ENCODE results near the gene XCL2.
"Not testable (repeated sequence)": the region's sequence is repeated elsewhere in the genome, so short reads cannot be mapped to it uniquely, and the experiment has no call there.

Gene XCL2

DNA sequence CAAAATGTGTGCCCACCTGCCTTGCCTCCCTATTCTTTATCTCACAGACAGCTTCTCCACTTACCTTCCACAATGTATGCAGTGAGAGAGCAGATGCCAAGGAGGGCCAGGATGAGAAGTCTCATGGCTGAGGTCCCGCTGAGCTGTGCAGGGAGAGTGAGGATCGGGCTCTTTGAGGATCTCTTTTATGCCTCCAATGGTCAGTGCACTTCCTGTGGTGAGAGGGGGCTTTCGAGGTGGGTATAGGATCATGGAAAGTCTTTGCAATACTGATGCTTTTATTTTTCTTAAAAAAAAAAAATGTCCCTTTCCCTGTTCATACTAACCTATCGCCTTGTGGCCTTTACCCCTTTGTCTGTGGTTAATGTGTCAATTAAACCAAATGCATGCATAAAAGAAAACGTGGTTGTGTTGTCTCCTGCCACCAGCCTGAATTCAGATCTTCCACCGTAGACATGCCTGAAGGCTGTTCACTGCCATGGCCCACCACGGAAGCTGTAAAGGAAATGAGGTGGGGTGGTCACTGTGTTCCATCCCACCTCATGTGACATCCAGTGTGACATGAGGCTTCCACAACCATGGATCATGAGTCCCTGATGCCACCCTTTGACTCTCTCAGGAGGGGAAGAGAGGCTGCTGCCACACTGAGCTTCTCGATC, at the start of gene XCL2:
TSS of gene XCL2 (minus strand) at position 158 of the 659 bp plus-strand sequence. CDS start at position 125, 33 bp downstream.
- not testable (repeated sequence) for FAIRE-seq

DNA sequence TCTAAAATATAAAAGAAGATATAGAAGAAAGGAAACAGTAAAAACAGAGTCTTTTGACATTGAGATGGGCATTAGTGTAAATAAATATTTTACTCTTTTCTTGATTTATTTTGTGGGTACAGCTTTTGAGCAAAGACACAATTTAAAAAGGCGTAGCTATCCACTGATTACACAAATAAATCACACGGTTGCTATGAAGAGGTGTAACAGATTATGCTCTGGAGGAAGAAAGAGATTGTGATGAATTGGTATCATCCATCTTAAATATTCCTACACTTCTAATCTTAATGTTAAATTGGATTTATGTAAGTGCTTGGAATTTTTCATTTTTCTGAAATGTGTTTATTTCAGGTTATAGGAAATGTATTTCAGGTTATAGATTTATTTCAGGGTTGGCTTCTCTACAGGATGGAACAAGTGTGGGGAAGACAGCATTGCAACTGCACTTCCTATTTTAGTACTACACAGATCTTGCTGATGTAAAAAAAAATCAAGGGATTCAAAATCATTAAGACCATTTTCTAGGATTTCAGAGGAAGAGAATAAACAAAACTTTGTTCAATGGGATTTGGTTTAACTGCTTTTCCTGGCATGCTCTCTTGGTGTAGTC, 47.9 kb upstream of the XCL2 start:
- no peak for FAIRE-seq

DNA sequence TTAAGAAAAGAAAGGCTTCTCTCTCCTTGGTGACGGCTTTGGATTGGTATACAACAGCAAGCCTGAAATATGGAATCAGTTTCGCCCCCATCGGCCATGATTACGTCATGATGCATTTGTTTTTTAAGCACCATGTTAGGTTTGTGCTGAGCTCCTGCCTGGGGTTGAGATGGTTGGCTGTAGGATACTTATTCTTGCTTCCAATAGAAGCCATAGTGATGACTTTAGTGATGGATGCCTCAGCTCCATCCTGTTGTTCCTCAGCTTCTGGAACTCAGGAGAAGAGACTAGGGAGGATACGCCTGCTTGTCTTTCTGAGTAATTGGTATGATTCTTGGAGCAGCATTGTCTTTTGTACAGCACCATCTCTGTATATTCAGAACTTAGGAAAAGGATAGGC, 47.3 kb upstream of the XCL2 start:
- FAIRE-seq = no peak

DNA sequence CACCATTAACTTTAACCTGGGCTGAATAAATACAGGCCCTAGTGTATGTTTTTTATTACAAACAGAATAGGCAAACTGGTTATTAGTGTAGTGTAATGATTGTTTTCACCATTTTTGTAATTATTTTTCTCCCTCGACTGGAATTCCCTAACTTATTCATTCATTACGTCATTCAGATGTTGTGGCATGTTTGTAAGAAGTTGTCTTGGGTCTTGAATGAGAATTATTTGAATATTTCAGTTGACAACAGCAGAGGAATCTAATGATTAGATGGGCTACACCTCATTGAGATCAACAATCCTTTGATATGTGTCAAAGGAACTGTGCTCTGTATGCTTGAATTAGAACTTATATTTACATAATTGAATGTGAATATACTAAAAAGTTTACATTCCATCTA, 45.4 kb upstream of the XCL2 start:
- no peak for FAIRE-seq

DNA sequence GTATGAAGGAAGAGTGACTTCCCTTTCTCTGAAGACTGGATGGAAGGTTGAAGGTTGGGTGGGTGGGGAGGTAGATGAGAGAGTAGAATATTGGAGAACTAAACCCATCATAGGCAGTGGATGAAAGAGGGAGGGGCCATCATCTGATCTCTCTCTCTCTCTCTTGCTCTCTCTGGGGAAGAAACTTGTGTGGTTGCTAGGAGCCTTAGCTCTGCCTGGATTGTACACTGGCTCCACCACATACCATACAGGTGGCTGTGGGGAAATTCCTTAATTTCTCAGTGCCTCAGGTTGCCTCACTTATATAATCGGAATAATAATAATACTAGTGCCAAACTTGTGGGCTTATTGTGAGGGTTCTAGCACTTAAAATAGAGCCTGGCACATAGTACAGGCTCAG, 42.1 kb upstream of the XCL2 start:
- no peak for FAIRE-seq

DNA sequence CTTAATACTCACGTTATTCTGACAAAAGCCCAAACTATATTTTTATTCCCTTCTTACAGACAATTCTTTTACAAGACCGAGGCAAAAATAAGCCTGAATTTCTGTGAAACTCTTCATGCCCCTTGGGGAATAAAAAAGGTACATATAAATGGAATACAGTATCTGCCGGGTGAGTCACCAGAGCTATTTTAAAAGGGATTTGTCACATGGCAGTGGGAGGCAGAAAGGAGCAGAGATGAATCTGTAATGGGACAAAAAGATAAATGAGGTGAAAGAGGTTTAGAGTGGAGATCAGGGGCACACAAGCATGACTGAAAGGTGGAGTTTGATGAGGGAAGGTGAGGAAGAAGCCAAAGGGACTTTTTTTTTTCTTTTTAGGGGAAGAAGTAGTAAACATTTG, 41.4 kb upstream of the XCL2 start:
- no peak for FAIRE-seq

GRCh38 chr1:168583571-168583970, 39.8 kb upstream of the XCL2 start:
- no peak for FAIRE-seq

DNA sequence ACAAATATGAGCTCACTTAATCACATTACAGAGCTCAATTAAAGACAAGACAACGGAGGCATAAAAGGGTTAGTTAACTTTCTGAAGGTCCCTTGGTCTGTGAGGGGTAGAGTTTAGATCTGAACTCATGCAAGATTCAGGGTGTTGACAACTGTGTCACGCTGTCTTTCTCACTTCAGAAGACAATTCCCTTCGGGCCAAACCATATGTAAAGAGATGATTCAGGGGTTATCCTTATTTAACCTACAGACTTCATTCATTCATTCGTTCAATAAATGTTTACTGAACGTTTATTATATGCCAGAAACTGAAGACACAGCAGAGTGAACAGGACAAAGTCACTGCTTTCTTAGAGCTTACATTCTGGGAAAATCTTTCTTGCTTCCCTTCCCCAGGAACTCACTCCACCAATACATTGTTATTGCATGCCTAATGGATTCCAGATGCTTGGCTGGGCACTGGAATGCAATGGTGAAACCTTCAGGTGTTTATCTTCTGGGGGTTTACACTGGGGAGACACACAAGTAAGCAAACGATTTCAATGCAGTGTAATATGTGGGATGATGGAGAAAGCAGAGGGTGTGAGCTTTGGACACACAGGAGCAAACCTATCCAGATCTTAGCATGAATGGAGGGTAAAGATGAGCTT, 39.0 kb upstream of the XCL2 start:
- FAIRE-seq = no peak

- FAIRE-seq = no peak
Observed at GRCh38 chr1:168581817-168582572, 38.2 kb upstream of the XCL2 start.

DNA sequence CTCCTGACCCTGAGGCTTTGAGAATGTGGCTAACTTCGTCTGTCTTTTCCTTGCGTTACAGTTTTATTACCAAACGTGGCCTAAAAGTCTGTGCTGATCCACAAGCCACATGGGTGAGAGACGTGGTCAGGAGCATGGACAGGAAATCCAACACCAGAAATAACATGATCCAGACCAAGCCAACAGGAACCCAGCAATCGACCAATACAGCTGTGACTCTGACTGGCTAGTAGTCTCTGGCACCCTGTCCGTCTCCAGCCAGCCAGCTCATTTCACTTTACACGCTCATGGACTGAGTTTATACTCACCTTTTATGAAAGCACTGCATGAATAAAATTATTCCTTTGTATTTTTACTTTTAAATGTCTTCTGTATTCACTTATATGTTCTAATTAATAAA, 37.2 kb upstream of the XCL2 start:
- FAIRE-seq = peak; percentile 86

- not testable (repeated sequence) for FAIRE-seq
Observed at GRCh38 chr1:168580290-168580689, 36.5 kb upstream of the XCL2 start.

DNA sequence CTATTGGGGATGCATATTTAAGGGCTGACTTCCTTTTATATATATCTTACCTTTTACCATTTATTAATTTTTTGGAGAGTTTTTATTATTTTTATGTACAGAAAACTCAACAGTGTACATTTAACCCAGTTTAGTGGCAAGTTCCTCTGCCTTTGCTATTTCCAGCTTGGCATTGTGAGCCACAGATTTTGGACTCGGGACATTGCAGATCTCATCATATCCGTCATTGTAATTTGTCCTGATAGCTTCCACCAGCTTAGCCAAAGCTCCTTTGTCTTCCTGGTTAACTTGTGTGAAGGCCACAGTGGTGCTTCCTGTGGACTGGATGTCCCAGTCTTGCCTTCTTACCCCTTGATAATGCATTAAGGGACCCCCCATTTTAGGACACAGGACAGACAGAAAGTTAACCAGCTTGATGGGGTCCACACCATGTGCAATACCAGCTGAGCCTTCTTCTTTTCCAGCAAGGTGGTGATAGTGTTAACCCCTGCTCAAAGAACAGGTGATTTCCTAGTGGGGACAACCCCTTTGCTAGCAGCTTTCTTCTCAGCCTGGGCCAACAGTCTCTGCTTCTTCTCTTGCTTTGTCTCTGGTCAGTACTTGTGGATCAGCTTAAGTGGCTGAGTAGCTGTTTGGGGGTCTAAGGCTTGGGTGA, 34.9 kb upstream of the XCL2 start:
- FAIRE-seq = not testable (repeated sequence)

GRCh38 chr1:168576245-168576688, 32.5 kb upstream of the XCL2 start, which contains the start of gene XCL1:
XCL1 (plus strand) TSS chr1:168576605; CDS start chr1:168576638, 33 bp downstream.
- FAIRE-seq = not testable (repeated sequence)

- FAIRE-seq = peak; percentile 88
Observed at GRCh38 chr1:168574234-168574633, 30.4 kb upstream of the XCL2 start.

- FAIRE-seq = no peak
Observed at GRCh38 chr1:168572633-168573032, 28.8 kb upstream of the XCL2 start.

- FAIRE-seq = no peak
Observed at GRCh38 chr1:168570652-168571051, 26.9 kb upstream of the XCL2 start.

- no peak for FAIRE-seq
Observed at GRCh38 chr1:168568346-168568745, 24.5 kb upstream of the XCL2 start.

- no peak for FAIRE-seq
Observed at GRCh38 chr1:168567568-168567967, 23.8 kb upstream of the XCL2 start.

- no peak for FAIRE-seq
Observed at GRCh38 chr1:168567007-168567406, 23.2 kb upstream of the XCL2 start.

- FAIRE-seq = no peak
Observed at GRCh38 chr1:168565825-168566224, 22.0 kb upstream of the XCL2 start.

DNA sequence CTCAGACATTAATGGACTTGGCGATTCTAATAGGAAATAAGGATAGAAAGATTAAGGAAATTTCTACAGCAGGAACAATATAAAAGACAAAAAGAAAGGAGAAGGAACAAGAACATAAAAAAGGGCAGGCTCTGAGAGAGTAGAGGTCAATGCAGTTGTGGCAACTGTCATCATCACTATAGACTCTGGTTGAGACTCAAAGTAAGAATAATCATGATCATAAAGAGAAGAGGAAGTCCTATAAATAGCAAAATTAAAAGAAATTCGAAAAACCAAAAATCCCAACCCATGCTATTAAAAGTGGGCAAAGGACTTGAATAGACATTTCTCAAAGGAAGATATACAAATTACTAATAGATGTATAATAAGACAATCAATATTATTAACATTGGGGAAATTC, 18.2 kb upstream of the XCL2 start:
- no peak for FAIRE-seq

- FAIRE-seq = no peak
Observed at GRCh38 chr1:168560370-168560769, 16.6 kb upstream of the XCL2 start.

DNA sequence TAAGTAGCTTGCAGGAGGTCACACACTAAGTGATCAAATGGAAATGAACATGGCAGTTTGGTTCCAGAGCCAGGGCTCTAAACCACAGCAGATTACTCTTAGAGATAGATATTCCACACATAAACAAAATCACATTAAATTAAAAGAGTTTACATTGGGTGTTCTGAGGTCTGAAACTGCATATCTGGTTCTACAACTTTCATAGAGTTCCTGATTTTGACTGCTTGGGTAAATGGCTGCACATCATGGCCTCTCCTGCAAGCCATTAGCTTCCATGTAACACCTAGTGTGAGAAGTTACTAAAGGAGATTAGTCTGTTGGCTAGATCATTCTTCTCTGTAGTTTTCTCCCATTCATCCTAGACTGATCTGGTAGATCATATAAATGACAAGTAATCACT, 12.8 kb upstream of the XCL2 start:
- FAIRE-seq = no peak
